Right forelimb (tissue), 1 donor: Measurements from ENCODE around the gene CGB2.
"Not testable (repeated sequence)": the region's sequence is repeated elsewhere in the genome, so short reads cannot be mapped to it uniquely, and the experiment has no call there.

Experiments
- DNase-seq: peaks from one replicate; pipeline ENCODE4 v3.0.0-alpha.2; 2018

The CGB2 gene

DNA sequence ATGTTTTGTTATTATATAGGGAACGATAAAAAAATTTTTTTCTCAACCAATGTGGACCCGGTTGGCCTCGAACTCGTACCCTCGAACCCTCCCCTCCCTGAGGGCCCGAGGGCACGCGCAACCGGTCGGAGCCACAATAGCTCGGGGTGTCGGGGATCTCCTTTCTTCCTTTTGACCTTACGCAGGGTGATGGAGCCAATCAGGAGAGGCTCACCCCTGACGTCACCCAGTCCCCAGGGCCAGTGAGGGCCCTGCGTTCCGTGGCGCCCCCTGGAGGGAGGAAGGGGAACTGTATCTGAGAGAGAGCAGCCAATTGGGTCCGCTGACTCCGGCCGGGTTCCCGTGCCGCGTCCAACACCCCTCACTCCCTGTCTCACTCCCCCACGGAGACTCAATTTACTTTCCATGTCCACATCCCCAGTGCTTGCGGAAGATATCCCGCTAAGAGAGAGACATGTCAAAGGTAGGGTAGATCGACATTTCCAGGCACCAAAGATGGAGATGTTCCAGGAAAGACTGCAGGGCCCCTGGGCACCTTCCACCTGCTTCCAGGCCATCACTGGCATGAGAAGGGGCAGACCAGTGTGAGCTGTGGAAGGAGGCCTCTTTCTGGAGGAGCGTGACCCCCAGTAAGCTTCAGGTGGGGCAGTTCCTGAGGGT, at the start of gene CGB2:
Gene CGB2 (plus strand): TSS at position 249 of the 660 bp plus-strand sequence. CDS start 206 bp downstream, at position 455.
- DNase-seq, result not testable (repeated sequence)

- no peak for DNase-seq
Observed at GRCh38 chr19:48982280-48982679, 49.4 kb upstream of the CGB2 start.

- no peak for DNase-seq
Observed at GRCh38 chr19:48985711-48986110, 46.0 kb upstream of the CGB2 start.

- no peak for DNase-seq
Observed at GRCh38 chr19:48986211-48986610, 45.5 kb upstream of the CGB2 start.

DNA sequence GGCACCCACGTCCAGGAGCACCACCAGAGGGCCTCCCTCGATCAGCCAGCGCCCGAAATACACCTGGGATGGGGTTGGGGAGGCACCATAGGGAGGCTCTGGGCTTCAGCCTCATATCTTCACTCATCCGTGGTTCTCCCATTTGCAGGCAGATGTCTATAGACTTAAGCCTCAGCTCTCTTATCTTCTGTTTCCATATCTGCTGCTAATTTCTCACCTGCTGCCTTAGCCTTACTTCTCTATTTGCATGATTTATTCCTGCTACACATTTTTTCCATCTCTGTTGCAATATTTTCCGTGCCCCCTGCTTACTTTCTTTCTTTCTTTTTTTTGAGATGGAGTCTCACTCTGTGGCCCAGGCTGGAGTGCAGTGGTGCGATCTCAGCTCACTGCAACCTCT, 44.4 kb upstream of the CGB2 start:
- DNase-seq, result no peak

- no peak for DNase-seq
Observed at GRCh38 chr19:48988286-48988685, 43.4 kb upstream of the CGB2 start.

GRCh38 chr19:48988860-48989259, 42.8 kb upstream of the CGB2 start:
- no peak for DNase-seq

DNA sequence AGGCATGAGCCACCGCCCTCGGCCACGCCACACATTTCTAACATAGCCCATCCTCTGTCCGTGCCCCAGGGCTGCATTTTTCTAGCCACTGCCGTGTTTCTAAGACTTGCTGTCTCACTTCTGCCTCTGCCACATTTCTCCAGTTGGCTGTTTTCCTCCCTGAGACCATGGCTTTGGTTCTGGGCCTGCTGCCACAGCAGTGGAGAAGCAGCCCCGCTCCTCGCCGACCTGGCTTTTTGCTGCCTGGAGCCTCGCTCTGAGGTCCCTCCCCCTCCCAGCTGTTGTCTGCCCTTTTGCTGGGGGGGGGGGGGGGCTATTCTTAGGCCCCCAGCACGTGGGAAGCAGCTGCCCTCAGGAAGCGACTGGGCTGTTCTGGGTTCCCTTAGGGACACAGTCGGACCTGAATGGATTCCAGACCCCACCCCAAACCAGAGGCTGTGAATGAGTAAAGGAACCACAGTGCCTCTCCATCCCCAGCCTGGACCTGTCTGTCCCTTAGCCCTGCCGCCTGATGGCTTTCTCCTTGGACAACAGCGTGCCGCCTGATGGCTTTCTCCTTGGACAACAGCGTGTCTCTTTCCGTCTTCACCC, 41.9 kb upstream of the CGB2 start:
- peak; percentile 58 for DNase-seq

DNA sequence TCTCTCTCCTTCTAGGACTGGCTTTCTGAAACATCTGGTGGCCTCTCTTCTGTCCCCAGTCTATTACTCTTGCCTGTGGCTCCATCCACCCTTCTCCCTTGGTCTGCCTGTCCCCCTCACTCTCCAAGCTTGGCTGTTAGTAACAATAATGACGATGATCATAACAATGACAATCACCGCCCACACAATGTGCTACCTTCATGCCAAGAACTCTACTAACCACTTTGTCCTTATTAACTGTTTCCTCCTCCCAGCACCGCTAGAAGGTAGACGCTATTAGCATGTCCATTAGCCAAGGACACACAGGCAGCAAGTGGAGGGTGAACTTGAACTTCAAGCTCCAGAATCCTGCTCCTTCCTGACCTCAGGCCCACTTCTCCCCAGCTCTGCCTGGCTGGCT, 41.3 kb upstream of the CGB2 start:
- DNase-seq, result no peak

DNA sequence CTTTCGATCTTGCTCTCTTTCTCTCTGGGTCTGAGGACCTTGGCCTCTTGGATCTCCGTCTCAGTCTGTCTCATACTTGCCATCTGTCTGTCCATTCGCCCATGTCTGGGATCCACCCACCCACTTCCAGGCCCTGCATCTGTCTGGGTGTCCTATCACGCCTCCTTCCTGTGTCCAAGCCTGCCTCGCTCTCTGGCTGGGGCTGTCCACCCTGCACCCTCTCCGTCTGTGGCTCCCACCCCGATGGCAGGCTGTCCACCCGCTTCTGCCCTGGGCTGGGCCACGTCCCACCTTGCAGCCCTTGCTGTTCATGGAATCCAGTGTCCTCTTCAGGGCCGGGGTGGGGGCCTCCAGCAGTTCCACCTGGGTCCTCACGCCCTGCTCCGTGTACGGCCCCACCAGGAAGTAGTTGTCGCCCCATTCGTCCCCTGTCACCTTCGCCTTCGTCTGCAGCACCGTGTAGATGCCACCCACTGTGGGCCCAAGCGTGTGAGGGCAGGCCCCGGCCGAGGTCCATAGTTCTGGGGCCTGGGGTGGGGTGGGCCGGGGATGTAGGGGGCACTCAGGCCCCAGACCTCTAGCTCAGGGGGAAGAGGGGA, 40.6 kb upstream of the CGB2 start:
- no peak for DNase-seq

DNA sequence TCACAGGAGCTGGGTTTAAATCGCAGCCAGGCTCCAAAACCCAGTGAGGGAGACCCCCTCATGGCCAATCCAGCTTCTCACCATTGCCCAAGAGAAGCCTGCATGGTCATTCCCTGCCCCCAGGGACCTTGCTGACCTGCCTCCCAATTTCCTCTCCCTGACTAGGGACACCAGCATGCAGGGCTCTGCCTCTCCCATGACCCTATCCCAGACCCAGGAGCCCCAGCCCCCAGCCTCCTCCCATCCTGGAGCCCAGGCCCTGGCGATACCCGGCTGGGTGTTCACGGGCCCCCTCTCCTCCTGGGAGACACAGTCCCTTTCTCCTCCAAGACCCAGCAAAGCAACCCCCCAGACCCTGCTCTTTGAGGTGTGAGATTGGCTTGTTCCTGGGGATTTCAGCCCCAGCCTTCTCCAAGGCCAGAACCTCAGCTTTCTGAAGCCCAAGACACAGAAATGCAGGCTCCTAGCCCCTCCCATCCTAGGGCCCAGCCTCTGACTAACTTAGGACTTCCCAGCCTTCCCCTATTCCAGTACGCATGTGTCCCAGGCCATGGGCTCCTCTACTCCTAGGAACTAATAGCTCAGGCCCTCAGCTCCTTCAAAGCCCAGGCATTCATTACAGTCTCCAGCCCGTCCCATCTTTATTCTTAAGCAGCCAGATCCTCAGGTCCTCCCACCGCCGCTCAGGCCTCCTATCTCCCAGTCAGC, 39.7 kb upstream of the CGB2 start:
- DNase-seq, result peak; percentile 70

GRCh38 chr19:48992581-48993174, 39.0 kb upstream of the CGB2 start:
- peak; percentile 68 for DNase-seq

GRCh38 chr19:48993175-48994034, 38.3 kb upstream of the CGB2 start, which contains the start of the genes GYS1 and RUVBL2:
Gene GYS1 (minus strand): TSS chr19:48993309. CDS start chr19:48993112, 197 bp downstream.
Gene RUVBL2 (plus strand): TSS chr19:48993887. CDS start chr19:48993912, 25 bp downstream.
- peak; percentile 99 for DNase-seq

GRCh38 chr19:48994035-48994386, 37.7 kb upstream of the CGB2 start:
- DNase-seq, result no peak

GRCh38 chr19:48997972-48998371, 33.7 kb upstream of the CGB2 start:
- no peak for DNase-seq

GRCh38 chr19:48999481-49000325, 32.0 kb upstream of the CGB2 start:
- DNase-seq, result no peak

- DNase-seq, result no peak
Observed at GRCh38 chr19:49004133-49004532, 27.6 kb upstream of the CGB2 start.

DNA sequence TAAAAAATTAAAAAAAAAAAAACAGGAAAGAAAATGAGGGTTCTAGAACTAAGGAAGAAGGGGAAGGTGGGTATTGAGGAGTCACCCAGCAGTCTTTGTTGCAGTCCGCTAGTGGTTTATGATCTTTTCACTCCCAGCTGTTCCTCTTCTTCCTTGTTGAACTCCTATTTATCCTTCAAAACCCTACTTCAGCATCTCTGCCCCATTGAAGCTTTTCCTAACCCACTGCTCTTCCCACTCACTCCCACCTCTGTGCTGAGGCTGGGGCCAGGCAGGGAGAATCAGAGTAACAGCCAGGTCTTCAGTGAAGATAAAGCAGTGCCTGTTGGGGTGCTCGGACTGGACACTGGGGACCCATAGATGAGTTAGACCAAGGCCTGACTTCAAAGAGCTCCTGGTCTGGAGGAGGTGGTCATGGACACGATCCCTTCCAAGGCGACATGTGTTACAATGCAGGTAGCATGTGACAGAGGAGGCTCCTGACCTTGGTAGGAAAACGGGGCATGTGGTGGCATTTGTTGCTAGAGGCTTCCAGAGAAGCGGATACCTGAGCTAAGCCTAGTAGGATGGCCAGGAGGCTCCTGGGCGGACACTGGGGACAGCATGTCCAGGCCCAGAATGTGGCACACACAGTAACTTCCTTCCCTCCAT, 26.6 kb upstream of the CGB2 start:
- no peak for DNase-seq

DNA sequence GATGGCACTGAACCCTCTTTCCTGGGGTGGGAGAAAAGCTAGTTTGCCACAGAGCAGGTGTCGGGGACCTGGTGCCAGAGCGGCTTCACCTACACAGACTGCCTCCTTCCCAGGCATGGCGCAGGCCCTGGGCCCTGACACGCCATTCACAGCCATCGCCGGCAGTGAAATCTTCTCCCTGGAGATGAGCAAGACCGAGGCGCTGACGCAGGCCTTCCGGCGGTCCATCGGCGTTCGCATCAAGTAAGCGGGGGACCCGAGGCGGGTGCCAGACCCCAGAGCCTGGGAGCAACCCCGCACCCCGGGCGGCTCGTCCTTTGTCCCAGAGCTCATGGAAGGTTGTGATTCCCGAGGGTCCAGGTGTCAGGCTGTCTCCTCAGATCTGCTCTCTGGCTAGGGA, 24.8 kb upstream of the CGB2 start:
- no peak for DNase-seq

DNA sequence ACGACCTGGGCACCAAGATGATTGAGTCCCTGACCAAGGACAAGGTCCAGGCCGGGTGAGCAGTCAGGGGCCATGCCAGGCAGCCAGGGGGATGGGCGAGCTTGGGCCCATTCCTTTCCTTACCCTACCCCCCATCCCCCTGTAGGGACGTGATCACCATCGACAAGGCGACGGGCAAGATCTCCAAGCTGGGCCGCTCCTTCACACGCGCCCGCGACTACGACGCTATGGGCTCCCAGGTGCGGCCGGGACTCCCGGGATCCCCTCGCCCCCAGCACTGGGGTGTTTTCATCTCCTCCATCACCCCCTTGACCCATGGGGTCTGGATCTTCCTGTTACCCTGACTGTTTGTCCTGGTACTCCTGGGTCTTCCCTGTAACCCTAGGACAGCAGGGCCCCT, 21.9 kb upstream of the CGB2 start:
- DNase-seq, result no peak

DNA sequence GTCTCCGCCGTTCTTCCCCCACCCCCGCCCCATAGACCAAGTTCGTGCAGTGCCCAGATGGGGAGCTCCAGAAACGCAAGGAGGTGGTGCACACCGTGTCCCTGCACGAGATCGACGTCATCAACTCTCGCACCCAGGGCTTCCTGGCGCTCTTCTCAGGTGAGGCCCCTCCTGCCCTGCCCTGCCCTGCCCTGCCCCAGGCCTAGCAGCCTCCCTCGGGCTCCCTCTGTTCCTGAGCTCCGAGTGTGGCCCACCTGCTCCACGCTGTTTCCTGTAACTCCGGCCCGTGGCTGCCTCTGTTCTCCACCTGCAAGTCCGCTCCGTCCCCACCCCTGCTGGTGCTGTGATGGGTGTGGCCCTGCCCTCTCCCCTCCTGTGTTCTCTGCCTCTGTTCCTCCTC, 21.2 kb upstream of the CGB2 start:
- no peak for DNase-seq
